Measurements from ENCODE around the gene SLC1A4. TPM values are rescaled to one million over a fixed set of nuclear protein-coding genes. Genes with fewer than 3 reads are reported as not detected.

The SLC1A4 gene
- total and polyA plus RNA-seq, 4 donors = 6.3 to 27.4 (median 8.1) TPM

GRCh38 chr2:64987001-64987955 lies 1.9 kb upstream of the SLC1A4 start:
- Histone ChIP-seq H3K36me3 (ENCODE audit: control insufficient read depth in 4 of 4, insufficient read depth in 4 of 4, low read length in 4 of 4) (no peaks in the 10 kb centered on the region), H3K27ac (ENCODE audit: low read depth in 1 of 2, low read length in 1 of 2) (no peak overlapping the region), H3K9me3 (ENCODE audit: control insufficient read depth in 4 of 4, insufficient read depth in 3 of 4, low read length in 3 of 4) (no peaks in the 10 kb centered on the region), H3K4me1 (ENCODE audit: control insufficient read depth in 5 of 5, insufficient read depth in 5 of 5, low read length in 5 of 5) (peaks cover 0 to 18% (median 7%) of the 10 kb centered on the region in 5 donors), H3K4me3 (no peak overlapping the region), H3K27me3 (ENCODE audit: control insufficient read depth in 3 of 3, insufficient read depth in 3 of 3, low read length in 2 of 3) (peaks cover 0 to 3% (median 0%) of the 10 kb centered on the region in 3 donors), H3K9ac (ENCODE audit: insufficient read depth in 1 of 2, low read length in 2 of 2) (no peak overlapping the region)
- WGBS, 2 donors = 60 to 61% methylated on average over 6 of the region's 6 CpGs
- TF ChIP-seq, protein P1, sequence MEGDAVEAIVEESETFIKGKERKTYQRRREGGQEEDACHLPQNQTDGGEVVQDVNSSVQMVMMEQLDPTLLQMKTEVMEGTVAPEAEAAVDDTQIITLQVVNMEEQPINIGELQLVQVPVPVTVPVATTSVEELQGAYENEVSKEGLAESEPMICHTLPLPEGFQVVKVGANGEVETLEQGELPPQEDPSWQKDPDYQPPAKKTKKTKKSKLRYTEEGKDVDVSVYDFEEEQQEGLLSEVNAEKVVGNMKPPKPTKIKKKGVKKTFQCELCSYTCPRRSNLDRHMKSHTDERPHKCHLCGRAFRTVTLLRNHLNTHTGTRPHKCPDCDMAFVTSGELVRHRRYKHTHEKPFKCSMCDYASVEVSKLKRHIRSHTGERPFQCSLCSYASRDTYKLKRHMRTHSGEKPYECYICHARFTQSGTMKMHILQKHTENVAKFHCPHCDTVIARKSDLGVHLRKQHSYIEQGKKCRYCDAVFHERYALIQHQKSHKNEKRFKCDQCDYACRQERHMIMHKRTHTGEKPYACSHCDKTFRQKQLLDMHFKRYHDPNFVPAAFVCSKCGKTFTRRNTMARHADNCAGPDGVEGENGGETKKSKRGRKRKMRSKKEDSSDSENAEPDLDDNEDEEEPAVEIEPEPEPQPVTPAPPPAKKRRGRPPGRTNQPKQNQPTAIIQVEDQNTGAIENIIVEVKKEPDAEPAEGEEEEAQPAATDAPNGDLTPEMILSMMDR (IDR thresholded peaks at IDR 0.05; ENCODE audit: control extremely low read depth, extremely low read depth) = no peak
- no peak for ATAC-seq (ENCODE audit: insufficient read depth, low FRiP score)
- peak; percentile 16 to 52 (median 44) for DNase-seq

GRCh38 chr2:64987956-64988419 lies 1.2 kb upstream of the SLC1A4 start:
- 3 to 5% methylated on average over 12 of the region's 12 CpGs for WGBS, 2 donors
- ATAC-seq (ENCODE audit: insufficient read depth, low FRiP score) = no peak

GRCh38 chr2:64988420-64989125 lies 626 bp upstream of the SLC1A4 start:
- Histone ChIP-seq H3K9me3 (ENCODE audit: control insufficient read depth in 4 of 4, insufficient read depth in 3 of 4, low read length in 3 of 4) (no peaks in the 10 kb centered on the region), H3K4me3 (peak overlapping the region; percentile 69), H3K9ac (ENCODE audit: insufficient read depth in 1 of 2, low read length in 2 of 2) (peak overlapping the region; percentile 72 to 73), H3K4me1 (ENCODE audit: control insufficient read depth in 5 of 5, insufficient read depth in 5 of 5, low read length in 5 of 5) (peaks cover 0 to 18% (median 8%) of the 10 kb centered on the region in 5 donors), H3K36me3 (ENCODE audit: control insufficient read depth in 4 of 4, insufficient read depth in 4 of 4, low read length in 4 of 4) (peaks cover 0 to 1% (median 0%) of the 10 kb centered on the region in 4 donors), H3K27me3 (ENCODE audit: control insufficient read depth in 3 of 3, insufficient read depth in 3 of 3, low read length in 2 of 3) (peaks cover 0 to 3% (median 0%) of the 10 kb centered on the region in 3 donors), H3K27ac (ENCODE audit: low read depth in 1 of 2, low read length in 1 of 2) (peak overlapping the region; percentile 98 to 100)
- TF ChIP-seq, protein P1 (IDR thresholded peaks at IDR 0.05; ENCODE audit: control extremely low read depth, extremely low read depth) = no peak
- peak; percentile 59 for ATAC-seq (ENCODE audit: insufficient read depth, low FRiP score)
- WGBS, 2 donors = 0% methylated on average over 51 to 64 of the region's 65 CpGs
- peak; percentile 83 to 91 (median 86) for DNase-seq

More at GRCh38 chr2:64987956-64988419, 1.2 kb upstream of the SLC1A4 start:
- DNase-seq = peak in 1 of 3 donors; percentile 86
- Histone ChIP-seq H3K36me3 (ENCODE audit: control insufficient read depth in 4 of 4, insufficient read depth in 4 of 4, low read length in 4 of 4) (peaks cover 0 to 1% (median 0%) of the 10 kb centered on the region in 4 donors), H3K9ac (ENCODE audit: insufficient read depth in 1 of 2, low read length in 2 of 2) (peak overlapping the region; percentile 72 to 73), H3K4me3 (peak overlapping the region; percentile 69), H3K4me1 (ENCODE audit: control insufficient read depth in 5 of 5, insufficient read depth in 5 of 5, low read length in 5 of 5) (peaks cover 0 to 18% (median 8%) of the 10 kb centered on the region in 5 donors), H3K9me3 (ENCODE audit: control insufficient read depth in 4 of 4, insufficient read depth in 3 of 4, low read length in 3 of 4) (no peaks in the 10 kb centered on the region), H3K27ac (ENCODE audit: low read depth in 1 of 2, low read length in 1 of 2) (peak overlapping the region; percentile 98 to 100), H3K27me3 (ENCODE audit: control insufficient read depth in 3 of 3, insufficient read depth in 3 of 3, low read length in 2 of 3) (peaks cover 0 to 3% (median 0%) of the 10 kb centered on the region in 3 donors)
- TF ChIP-seq, protein P1 (IDR thresholded peaks at IDR 0.05; ENCODE audit: control extremely low read depth, extremely low read depth) = no peak

Data from lung (tissue), 12 donors.